Esophagus muscularis mucosa (tissue), 4 donors: ENCODE measurements around the gene ZNF292.

ENCODE experiments used
- CTCF ChIP-seq, 3 experiments: fragments of 200-600 bp in 2 of 3; fragments of 450-650 bp in 1 of 3; sonication (generic) in 2 of 3; IDR thresholded peaks; one replicate each; pipeline ENCODE4 v1.5.1; 2017 to 2019; ENCODE audit warnings: antibody characterized with exemption in 3 of 3, mild to moderate bottlenecking in 2 of 3, moderate library complexity in 1 of 3
- EP300 ChIP-seq: sonication (generic); formaldehyde crosslinking; IDR thresholded peaks from one replicate; pipeline ENCODE4 v1.6.1; 2017; ENCODE audit warnings: antibody characterized with exemption
- POLR2A ChIP-seq: fragments of 450-650 bp; IDR thresholded peaks from one replicate; pipeline ENCODE4 v1.6.1; 2017; ENCODE audit warnings: antibody characterized with exemption, moderate library complexity, mild to moderate bottlenecking, low read depth
- POLR2AphosphoS5 ChIP-seq, 2 donors: sonication (generic); formaldehyde crosslinking; IDR thresholded peaks; one replicate each; pipeline ENCODE4 v1.6.1; 2017; ENCODE audit warnings: antibody characterized with exemption in 2 of 2

- TF ChIP-seq CTCF (IDR thresholded peaks at IDR 0.05) = no peak
- TF ChIP-seq POLR2A = no peak
- no peak for TF ChIP-seq POLR2AphosphoS5 (IDR thresholded peaks at IDR 0.05)
- TF ChIP-seq EP300 = no peak
Observed at GRCh38 chr6:87165185-87165584, 9.8 kb downstream of the ZNF292 start.
